NCI-H2081 (cell line): Measurements from ENCODE around the gene PDPR.
"Not testable (repeated sequence)": the region's sequence is repeated elsewhere in the genome, so short reads cannot be mapped to it uniquely, and the experiment has no call there.

Source experiments
- DNase-seq, 2 experiments: peaks; one replicate each; lab custom pipeline; 2025; lab: John Stamatoyannopoulos, UW

The PDPR gene

GRCh38 chr16:70162041-70162451, 47.9 kb downstream of the PDPR start:
- DNase-seq = no peak

GRCh38 chr16:70163596-70163995, 49.5 kb downstream of the PDPR start:
- DNase-seq = no peak

DNA sequence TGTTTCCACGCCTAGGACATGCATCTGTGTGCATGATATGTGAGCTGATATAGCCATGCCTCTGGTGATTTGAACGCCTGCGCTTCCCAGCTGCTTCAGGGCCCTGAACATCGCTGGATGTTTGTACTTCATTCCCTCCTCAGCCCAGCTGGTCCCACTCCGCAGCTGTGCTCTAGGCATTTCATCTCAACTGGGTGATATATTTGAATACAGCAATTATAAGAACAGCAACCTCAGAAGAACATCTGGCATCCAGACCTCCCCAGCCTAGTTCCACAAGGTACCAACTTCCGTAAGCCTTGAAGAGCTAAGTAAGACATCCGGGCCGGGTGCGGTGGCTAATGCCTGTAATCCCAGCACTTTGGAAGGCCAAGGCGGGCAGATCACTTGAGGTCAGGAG, 52.6 kb downstream of the PDPR start:
- DNase-seq = not testable (repeated sequence)

DNA sequence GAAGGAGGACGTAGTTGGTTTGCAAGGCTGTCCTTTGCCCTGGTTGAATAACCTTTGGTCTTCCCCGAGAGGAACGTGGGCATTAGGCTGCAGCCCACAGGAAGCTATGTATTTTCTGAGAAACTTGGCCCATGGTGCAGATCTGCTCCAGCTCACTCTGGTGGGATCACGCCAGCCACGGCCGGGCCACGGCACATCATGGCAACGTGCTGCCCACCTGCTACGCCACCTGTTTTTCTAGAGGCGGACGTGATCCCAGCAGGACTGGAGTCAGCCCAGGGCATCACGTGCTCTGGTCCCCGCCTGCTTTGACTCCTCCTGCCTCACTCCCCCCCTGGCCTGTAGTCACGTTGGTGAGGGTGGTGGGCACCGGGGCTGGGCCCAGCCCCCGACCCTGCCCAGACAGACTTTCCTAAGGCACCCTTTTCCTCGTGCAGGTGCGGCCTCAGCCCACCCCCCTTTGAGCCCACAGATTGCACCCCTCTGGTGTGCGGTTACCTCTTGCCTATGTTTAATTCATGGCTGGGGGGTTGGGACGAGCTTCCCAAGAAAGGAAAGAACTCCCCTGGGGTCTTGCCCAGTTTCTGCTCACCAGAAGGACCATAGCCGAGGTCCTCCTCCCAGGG, 59.2 kb downstream of the PDPR start, which contains the start of gene CLEC18C:
Gene CLEC18C (plus strand): TSS at position 576 of the 626 bp plus-strand sequence. CDS start 492 bp downstream, outside the sequence.
- DNase-seq = not testable (repeated sequence)

DNA sequence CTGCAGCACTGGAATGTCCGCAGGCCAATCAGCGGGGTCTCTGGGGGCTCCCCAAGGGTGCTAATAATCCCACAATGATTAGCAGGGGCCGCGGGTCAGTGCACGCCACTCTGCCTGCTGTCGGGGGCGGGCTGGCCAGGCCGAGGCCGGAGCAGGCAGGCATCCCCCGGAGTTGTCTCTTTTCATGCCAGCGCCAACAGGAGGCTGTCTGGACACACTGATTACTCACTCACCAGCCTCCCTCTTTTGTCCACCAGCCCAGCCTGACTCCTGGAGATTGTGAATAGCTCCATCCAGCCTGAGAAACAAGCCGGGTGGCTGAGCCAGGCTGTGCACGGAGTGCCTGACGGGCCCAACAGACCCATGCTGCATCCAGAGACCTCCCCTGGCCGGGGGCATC, 59.8 kb downstream of the PDPR start:
- DNase-seq = not testable (repeated sequence)

DNA sequence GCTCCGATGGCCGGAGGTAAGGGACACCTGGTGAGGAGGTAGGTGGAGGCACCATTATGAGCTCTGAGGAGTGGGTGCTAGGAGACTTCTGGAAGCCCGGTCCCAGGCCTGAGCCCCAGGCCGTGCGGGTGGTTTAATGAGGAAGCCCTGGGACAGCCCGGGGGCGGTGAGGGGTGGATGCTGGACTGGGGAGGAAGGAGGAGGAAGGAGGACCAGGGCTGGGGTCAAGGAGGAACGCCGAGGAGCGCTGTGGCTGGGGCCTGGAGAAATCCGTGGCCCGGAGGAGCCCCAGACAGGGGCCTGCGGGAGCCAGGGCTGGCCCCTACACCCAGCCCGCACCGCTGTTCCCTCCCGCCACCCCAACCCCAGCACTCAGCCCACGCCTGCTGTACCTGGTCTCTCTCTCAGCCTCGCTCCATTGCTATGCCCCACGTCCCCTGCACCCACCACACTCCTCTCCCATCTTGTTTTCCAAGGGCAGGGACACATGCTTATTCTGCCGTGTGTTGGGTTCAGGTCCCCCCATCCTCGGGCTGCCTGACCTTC, 60.3 kb downstream of the PDPR start:
- DNase-seq = not testable (repeated sequence)

DNA sequence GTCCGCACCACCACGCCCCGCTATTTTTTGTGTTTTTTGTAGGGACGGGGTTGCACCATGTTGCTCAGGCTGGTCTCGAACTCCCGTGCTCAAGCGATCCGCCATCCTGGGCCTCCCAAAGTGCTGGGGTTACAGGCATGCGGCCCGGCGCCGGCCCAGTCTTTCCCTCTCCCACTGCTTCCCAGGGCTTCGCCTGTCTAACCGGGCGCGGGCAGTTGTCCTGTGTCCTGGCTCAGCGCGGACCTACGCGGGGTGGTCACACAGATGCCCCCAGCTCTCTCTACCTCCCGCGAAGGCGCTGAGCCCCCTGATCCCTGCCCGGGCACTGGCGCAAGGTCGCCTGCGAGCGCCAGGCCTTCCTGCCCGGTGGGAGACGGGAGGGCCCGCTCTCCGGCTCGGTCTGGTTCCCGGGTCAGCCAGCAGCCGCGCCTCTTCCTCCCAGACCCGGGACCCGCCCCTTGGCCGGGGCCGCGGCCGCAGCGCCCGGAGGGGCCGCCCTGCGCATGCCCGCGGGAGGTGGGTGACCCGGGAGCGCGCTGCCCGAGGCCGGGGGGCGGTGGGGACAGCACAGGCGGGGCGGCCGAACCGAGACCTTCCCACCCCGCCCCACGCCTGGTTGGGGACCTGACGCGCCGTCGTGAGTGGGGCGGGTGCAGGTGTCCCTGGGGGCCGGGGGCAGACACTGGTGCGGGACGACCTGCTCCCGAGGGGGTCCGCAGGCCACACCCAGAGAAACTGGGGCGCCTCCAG, 73.9 kb downstream of the PDPR start:
- not testable (repeated sequence) for DNase-seq

GRCh38 chr16:70188608-70188915, 74.4 kb downstream of the PDPR start:
- not testable (repeated sequence) for DNase-seq

DNA sequence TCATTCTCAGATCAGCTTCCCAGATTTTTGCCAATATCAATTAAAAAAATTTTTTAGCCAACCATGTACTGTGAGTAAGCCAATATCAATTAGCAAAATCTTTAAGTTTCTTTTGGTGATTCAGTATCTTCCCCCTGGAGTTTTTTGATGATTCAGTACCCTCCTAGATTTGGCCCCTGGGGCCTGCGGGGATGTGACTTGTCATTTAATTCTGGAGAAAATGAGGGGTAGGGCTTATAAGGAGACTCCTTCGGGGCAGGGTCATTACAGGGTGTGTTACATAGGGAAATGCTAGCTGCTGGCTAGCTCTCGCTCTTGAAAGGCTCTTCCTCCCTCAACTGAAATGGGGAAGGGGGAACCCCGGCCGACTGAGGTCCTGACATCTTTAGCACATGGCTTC, 76.4 kb downstream of the PDPR start:
- not testable (repeated sequence) for DNase-seq

DNA sequence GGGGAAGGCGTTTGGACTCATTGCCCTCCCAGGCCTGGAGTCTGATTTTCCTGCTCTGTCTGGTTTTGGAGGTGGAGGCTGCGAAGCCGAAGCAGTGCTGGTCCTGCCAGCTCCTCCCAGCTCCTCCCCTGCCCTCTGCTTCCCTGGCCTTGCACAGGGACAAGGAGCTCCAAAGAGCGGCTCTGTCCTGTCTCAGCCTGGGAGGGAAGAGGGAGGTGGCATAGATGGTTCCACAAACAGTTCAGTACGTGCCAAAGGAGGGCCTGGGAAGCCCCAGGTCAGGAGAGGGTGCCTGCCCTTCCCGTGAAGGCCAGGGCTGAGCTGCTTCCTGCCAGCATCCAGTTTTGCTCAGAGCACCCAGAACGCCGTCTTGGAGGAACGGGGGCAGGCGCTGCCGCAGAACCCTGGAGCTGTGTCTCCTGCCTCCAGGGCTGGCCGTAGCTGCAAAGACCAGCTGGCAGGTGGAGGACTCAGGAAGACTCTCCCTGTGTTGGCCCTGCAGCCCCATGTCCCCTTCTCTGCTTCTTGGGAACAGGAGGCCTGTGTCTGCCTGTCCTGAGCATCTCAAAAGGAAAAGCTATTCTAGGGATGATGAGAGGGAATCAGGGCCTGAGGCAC, 82.7 kb downstream of the PDPR start:
- DNase-seq = not testable (repeated sequence)

- not testable (repeated sequence) for DNase-seq
Measured at GRCh38 chr16:70197611-70198010, 83.5 kb downstream of the PDPR start.

DNA sequence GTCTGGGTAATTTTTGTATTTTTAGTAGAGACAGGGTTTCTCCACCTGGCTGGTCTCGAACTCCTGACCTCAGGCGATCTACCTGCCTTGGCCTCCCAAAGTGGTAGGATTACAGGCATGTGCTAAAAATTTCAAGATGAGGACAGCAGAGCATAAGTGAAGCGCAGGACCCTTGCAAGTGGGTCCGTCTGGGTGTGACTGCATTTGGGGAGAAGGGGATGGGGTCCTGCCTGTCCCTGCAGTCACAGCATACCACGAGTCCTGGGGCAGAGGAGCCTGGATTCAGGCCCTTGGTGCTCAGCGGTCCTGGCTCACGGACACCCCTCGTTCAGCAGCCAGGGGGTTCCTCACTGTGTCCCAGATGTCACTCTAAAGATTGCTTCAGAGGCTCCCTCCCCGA, 84.1 kb downstream of the PDPR start:
- not testable (repeated sequence) for DNase-seq

DNA sequence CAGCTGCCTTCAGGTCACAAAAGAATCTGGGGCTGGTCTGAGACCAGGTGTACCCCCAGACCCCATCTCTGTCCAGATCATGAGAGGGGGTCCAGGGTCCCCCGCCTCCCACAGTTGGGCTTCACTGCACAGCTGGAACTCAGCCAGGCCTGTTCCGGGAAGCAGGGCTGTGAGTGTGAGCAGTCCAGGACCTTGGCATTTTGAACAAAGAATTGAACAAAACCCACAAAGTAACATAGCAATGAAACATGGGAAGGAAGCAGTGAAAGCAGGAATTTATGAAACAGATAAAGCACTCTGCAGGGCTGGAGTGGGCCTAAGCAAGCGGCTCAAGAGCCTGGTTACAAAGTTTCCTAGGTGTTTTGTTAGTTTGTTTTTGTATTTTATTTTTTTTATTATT, 84.5 kb downstream of the PDPR start:
- not testable (repeated sequence) for DNase-seq

GRCh38 chr16:70199170-70199569, 85.0 kb downstream of the PDPR start:
- DNase-seq = not testable (repeated sequence)

DNA sequence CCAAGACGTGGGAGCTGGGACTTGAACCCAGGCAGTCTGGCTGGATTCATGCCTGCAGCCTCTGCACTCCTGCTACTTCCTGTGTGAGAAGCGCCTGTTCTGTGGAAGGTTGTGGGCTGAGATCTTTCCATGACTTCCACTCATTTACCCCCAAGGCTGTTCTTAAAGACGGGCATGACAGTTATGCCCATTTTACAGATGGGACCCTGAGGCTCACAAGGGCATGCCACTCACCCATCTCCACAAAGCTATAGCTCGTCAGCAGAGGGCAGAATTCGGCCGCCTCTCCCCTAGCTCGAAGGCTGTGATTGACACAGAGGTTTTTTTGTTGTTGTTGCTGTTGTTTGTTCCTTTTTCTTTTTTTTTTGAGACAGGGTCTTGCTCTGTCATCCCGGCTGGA, 85.9 kb downstream of the PDPR start:
- DNase-seq = not testable (repeated sequence)

DNA sequence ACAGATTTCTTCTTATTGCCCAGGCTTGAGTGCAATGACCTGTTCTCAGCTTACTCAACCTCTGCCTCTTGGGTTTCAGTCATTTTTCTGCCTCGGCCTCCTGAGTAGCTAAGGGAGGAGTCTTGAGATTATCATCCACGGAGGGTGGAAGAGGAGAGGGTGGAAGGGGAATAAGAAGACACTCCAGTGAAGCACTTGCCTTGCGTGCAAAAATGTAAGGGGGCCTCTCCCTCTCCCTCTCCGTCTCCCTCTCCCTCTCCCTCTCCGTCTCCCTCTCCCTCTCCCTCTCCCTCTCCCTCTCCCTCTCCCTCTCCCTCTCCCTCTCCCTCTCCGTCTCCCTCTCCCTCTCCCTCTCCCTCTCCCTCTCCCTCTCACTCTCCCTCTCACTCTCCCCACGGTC, 89.4 kb downstream of the PDPR start:
- DNase-seq = not testable (repeated sequence)

DNA sequence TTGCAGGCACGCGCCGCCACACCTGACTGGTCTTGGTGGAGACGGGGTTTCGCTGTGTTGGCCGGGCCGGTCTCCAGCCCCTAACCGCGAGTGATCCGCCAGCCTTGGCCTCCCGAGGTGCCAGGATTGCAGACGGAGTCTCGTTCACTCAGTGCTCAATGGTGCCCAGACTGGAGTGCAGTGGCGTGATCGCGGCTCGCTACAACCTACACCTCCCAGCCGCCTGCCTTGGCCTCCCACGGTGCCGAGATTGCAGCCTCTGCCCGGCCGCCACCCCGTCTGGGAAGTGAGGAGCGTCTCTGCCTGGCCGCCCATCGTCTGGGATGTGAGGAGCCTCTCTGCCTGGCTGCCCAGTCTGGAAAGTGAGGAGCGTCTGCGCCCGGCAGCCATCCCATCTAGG, 89.9 kb downstream of the PDPR start:
- DNase-seq = not testable (repeated sequence)

GRCh38 chr16:70204668-70205405, 90.7 kb downstream of the PDPR start:
- not testable (repeated sequence) for DNase-seq

DNA sequence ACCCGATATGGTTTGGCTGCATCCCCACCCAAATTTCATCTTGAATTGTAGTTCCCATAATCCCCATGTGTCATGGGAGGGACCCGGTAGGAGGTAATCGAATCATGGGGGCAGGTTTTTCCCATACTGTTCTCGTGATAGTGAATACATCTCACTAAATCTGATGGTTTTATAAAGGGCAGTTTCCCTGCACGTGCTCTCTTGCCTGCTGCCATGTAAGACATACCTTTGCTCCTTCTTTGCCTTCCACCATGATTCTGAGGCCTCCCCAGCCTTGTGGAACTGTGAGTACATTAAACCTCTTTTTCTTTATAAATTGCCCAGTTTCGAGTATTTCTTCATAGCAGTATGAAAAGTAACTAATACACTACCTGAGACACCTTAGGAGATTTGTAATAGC, 92.2 kb downstream of the PDPR start:
- not testable (repeated sequence) for DNase-seq
